ENCODE measurements around the gene HS3ST1.
A peak's percentile ranks its signal among the peaks of the same experiment; 100 is the strongest.

HS3ST1 gene

GRCh38 chr4:11440481-11441193, 11.9 kb upstream of the HS3ST1 start:
- no peak for DNase-seq (ENCODE audit: low read depth in 1 of 2, low spot score in 1 of 2)
- TF ChIP-seq SPI1 (IDR thresholded peaks at IDR 0.05; ENCODE audit: borderline replicate concordance, low read depth), result no peak
- no peak for TF ChIP-seq CTCF (IDR thresholded peaks at IDR 0.05; ENCODE audit: insufficient read depth, low read length)
- no peak for TF ChIP-seq POLR2AphosphoS5 (IDR thresholded peaks at IDR 0.05; ENCODE audit: low read depth)
- TF ChIP-seq GABPA (IDR thresholded peaks at IDR 0.05; ENCODE audit: low read depth), result no peak
- TF ChIP-seq REST (IDR thresholded peaks at IDR 0.05; ENCODE audit: insufficient replicate concordance, low read depth), result no peak
- Histone ChIP-seq H3K4me3 (replicated peaks; ENCODE audit: insufficient read depth, low read length) (no peak overlapping the region), H3K27ac (replicated peaks) (no peak overlapping the region), H3K27me3 (ENCODE audit: insufficient read depth, poor library complexity, severe bottlenecking) (no peaks in the 10 kb centered on the region)

- peak in 1 of 2 experiments; percentile 60 for DNase-seq (ENCODE audit: low read depth in 1 of 2, low spot score in 1 of 2)
- H3K27me3 ChIP-seq (ENCODE audit: insufficient read depth, poor library complexity, severe bottlenecking), result no peaks in the 10 kb centered on the region
- no peak overlapping the region for H3K4me3 ChIP-seq (replicated peaks; ENCODE audit: insufficient read depth, low read length)
- no peak for TF ChIP-seq GABPA (IDR thresholded peaks at IDR 0.05; ENCODE audit: low read depth)
- TF ChIP-seq SPI1 (IDR thresholded peaks at IDR 0.05; ENCODE audit: borderline replicate concordance, low read depth), result peak; percentile 99
- H3K27ac ChIP-seq (replicated peaks), result no peak overlapping the region
These were observed 11.1 kb upstream of the HS3ST1 start for GRCh38 chr4:11439836-11440235.

GRCh38 chr4:11438647-11439046, 10.0 kb upstream of the HS3ST1 start:
- Histone ChIP-seq H3K4me3 (replicated peaks; ENCODE audit: insufficient read depth, low read length) (no peak overlapping the region), H3K27ac (replicated peaks) (no peak overlapping the region), H3K27me3 (ENCODE audit: insufficient read depth, poor library complexity, severe bottlenecking) (no peaks in the 10 kb centered on the region)
- DNase-seq (ENCODE audit: low read depth in 1 of 2, low spot score in 1 of 2), result no peak
- TF ChIP-seq REST (IDR thresholded peaks at IDR 0.05; ENCODE audit: insufficient replicate concordance, low read depth) (no peak), SPI1 (IDR thresholded peaks at IDR 0.05; ENCODE audit: borderline replicate concordance, low read depth) (no peak), POLR2AphosphoS5 (IDR thresholded peaks at IDR 0.05; ENCODE audit: low read depth) (no peak), CTCF (IDR thresholded peaks at IDR 0.05; ENCODE audit: insufficient read depth, low read length) (no peak), GABPA (IDR thresholded peaks at IDR 0.05; ENCODE audit: low read depth) (no peak)

GRCh38 chr4:11436673-11437072, 8.0 kb upstream of the HS3ST1 start:
- DNase-seq (ENCODE audit: low read depth in 1 of 2, low spot score in 1 of 2), result no peak
- H3K4me3 ChIP-seq (replicated peaks; ENCODE audit: insufficient read depth, low read length), result no peak overlapping the region
- TF ChIP-seq GABPA (IDR thresholded peaks at IDR 0.05; ENCODE audit: low read depth) (no peak), SPI1 (IDR thresholded peaks at IDR 0.05; ENCODE audit: borderline replicate concordance, low read depth) (no peak), REST (IDR thresholded peaks at IDR 0.05; ENCODE audit: insufficient replicate concordance, low read depth) (no peak), CTCF (IDR thresholded peaks at IDR 0.05; ENCODE audit: insufficient read depth, low read length) (no peak), POLR2AphosphoS5 (IDR thresholded peaks at IDR 0.05; ENCODE audit: low read depth) (no peak)

More at GRCh38 chr4:11436673-11437072, 8.0 kb upstream of the HS3ST1 start:
- Histone ChIP-seq H3K27ac (replicated peaks) (no peak overlapping the region), H3K27me3 (ENCODE audit: insufficient read depth, poor library complexity, severe bottlenecking) (no peaks in the 10 kb centered on the region)

Measured in HL-60 (cell line).